ENCODE data around the gene RPS6KA4. TPM values are rescaled to one million over a fixed set of nuclear protein-coding genes. Genes with fewer than 3 reads are reported as not detected.

The RPS6KA4 gene
- total RNA-seq, 2 experiments from 2014 or later, result 24.6 to 26.0 TPM

DNA sequence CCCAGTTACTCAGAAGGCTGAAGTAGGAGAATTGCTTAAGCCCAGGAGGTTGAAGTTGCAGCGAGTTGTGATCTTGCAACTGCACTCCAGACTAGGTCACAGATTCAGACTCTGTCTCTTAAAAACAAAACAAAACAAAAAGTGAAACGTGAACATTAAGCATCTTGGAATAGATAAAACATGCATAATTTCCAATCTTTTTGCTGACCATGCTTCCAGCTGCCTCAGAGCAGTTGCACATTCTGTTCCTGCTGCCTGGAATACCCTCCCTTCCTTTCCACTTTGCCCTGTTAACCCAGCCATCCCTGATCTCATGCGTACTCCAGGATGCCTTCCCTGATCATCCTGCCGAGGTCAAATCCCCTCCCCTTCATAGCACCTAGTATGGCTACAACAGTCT lies 19.7 kb upstream of the RPS6KA4 start:
- peaks cover 41% of the 10 kb centered on the region for H3K4me1 Mint-ChIP-seq (ENCODE audit: low read depth)
- no peaks in the 10 kb centered on the region for H3K9me3 Mint-ChIP-seq
- H3K36me3 Mint-ChIP-seq (ENCODE audit: low read depth), result peaks cover 37% of the 10 kb centered on the region
- ChIA-PET POLR2A (interaction anchor here (0.9 to 1.4 kb wide), 3 partner anchors 22 to 70 kb away, joined by 3 read pairs; partner anchors contain the start of gene TRMT112), CTCF (interaction anchor here (1.0 to 4.0 kb wide), 2 partner anchors 21 to 110 kb away, joined by 3 to 33 read pairs; partner anchors contain the start of genes PRDX5 and TRMT112)
- ATAC-seq (no peak), DNase-seq (no peak)
- H3K27me3 Mint-ChIP-seq, result no peaks in the 10 kb centered on the region
- peak overlapping the region; percentile 84 for H3K4me3 Mint-ChIP-seq
- TF ChIP-seq, protein P1, sequence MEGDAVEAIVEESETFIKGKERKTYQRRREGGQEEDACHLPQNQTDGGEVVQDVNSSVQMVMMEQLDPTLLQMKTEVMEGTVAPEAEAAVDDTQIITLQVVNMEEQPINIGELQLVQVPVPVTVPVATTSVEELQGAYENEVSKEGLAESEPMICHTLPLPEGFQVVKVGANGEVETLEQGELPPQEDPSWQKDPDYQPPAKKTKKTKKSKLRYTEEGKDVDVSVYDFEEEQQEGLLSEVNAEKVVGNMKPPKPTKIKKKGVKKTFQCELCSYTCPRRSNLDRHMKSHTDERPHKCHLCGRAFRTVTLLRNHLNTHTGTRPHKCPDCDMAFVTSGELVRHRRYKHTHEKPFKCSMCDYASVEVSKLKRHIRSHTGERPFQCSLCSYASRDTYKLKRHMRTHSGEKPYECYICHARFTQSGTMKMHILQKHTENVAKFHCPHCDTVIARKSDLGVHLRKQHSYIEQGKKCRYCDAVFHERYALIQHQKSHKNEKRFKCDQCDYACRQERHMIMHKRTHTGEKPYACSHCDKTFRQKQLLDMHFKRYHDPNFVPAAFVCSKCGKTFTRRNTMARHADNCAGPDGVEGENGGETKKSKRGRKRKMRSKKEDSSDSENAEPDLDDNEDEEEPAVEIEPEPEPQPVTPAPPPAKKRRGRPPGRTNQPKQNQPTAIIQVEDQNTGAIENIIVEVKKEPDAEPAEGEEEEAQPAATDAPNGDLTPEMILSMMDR (IDR thresholded peaks at IDR 0.05), result no peak
- intact Hi-C loops (cut with micrococcal nuclease), result no loop called here
- peak overlapping the region; percentile 92 for H3K27ac Mint-ChIP-seq

DNA sequence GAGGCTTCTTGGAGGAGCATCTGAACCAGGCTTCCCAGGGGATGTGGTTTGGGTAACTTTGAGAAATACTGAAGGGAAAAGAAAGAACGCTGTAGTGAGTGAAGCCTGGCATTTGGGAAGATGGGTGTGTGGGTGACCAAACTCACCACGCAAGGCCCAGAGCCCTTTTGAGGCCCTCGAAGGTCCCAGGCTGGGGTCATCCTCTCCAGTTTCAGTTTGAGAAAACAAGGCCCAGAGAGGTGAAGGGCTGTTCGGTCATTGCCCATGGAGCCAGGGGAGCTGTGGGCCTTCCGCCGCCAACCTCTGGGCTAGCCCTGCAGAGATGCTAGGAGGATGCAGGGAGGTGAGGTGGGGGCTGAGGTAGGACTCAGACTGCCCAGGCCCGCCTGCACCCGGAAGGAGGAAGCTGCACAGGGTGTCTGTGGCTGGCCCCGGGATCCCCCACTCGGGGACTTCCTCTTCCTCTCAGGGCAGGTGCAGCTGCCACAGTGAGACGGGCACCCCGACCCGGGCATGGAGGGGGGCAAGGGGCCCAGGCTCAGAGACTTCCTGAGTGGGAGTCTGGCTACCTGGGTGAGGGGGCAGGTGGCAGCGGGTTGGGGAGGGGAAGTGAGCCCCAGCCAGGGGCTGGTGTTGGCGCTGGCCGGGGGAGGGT lies 19.1 kb upstream of the RPS6KA4 start, which contains the start of gene CCDC88B:
CCDC88B (plus strand) TSS at position 451 of the 655 bp plus-strand sequence; CDS start at position 514, 63 bp downstream.
- intact Hi-C loops (cut with micrococcal nuclease), result no loop called here
- Mint-ChIP-seq H3K4me1 (ENCODE audit: low read depth) (peaks cover 40% of the 10 kb centered on the region), H3K9me3 (no peaks in the 10 kb centered on the region), H3K36me3 (ENCODE audit: low read depth) (peaks cover 35% of the 10 kb centered on the region), H3K4me3 (peak within 1 kb of the TSS; percentile 84), H3K27ac (peak within 1 kb of the TSS; percentile 92), H3K27me3 (no peaks in the 10 kb centered on the region)
- DNase-seq (peak; percentile 94), ATAC-seq (peak; percentile 81)
- ChIA-PET POLR2A (interaction anchor here (1.0 to 1.8 kb wide), 6 partner anchors 9 to 132 kb away, joined by 3 to 9 read pairs (median 4); partner anchors contain the start of genes PRDX5 and TRMT112), CTCF (interaction anchor here (0.9 to 8.1 kb wide), 3 partner anchors 8 to 22 kb away, joined by 5 to 75 read pairs (median 33); partner anchors contain the start of genes PRDX5, RPS6KA4 and TRMT112)
- TF ChIP-seq, protein P1 (IDR thresholded peaks at IDR 0.05), result no peak

DNA sequence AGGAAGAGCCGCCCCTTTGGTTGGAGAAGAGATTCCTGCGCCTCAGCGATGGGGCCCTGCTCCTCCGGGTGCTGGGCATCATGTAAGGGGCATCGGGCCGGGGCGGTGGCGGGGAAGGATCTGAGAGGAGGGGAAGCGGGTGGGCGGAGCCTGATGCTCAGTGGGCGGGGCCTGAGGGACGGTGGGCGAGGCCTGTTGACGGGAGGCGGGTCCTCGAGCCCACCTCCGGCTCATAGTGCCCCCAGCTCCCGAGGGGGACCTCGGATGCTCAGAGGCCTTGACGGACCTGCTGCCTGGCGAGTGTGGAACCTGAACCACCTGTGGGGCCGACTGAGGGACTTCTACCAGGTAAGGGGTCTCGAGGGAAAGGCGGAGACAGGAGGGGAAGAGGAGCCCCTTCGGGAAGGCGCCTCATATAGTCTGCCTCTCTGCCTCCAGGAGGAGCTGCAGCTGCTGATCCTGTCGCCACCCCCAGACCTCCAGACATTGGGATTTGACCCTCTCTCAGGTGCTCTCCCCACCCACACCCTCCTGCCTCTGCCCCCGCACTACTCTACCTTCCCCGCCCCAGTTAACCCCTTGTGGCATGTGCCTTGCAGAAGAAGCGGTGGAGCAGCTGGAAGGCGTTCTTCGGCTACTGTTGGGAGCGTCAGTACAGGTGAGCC lies 18.2 kb upstream of the RPS6KA4 start:
- no peaks in the 10 kb centered on the region for H3K9me3 Mint-ChIP-seq
- ChIA-PET POLR2A (interaction anchor here (0.7 to 1.8 kb wide), 10 partner anchors 9 to 793 kb away, joined by 3 to 9 read pairs (median 4); partner anchors contain the start of genes PRDX5 and TRMT112), CTCF (interaction anchor here (0.7 to 8.1 kb wide), 5 partner anchors 9 to 312 kb away, joined by 3 to 75 read pairs (median 7); partner anchors contain the start of genes PRDX5, RPS6KA4 and TRMT112)
- peak; percentile 71 for ATAC-seq
- peak overlapping the region; percentile 84 for H3K4me3 Mint-ChIP-seq
- H3K36me3 Mint-ChIP-seq (ENCODE audit: low read depth), result peaks cover 38% of the 10 kb centered on the region
- DNase-seq, result peak; percentile 93
- peaks cover 38% of the 10 kb centered on the region for H3K4me1 Mint-ChIP-seq (ENCODE audit: low read depth)
- H3K27me3 Mint-ChIP-seq, result no peaks in the 10 kb centered on the region
- TF ChIP-seq, protein P1 (IDR thresholded peaks at IDR 0.05), result no peak
- H3K27ac Mint-ChIP-seq, result peak overlapping the region; percentile 92
- intact Hi-C loops (cut with micrococcal nuclease), result no loop called here

DNA sequence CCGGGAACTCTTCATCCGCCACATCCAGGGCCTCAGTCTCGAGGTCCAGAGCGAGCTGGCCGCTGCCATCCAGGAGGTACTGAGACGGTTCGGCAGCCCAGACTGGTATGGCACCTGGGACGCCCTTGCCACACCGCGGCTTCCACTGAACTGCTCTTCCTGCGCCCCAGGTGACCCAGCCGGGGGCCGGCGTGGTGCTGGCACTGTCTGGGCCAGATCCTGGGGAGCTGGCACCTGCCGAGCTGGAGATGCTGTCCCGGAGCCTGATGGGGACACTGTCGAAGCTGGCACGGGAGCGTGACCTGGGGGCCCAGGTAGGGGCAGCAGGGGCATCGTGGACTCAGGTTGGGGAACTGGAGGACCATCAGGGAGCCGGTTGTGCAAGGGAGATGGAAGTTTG lies 17.5 kb upstream of the RPS6KA4 start:
- no peak for DNase-seq
- H3K9me3 Mint-ChIP-seq, result no peaks in the 10 kb centered on the region
- peaks cover 40% of the 10 kb centered on the region for H3K36me3 Mint-ChIP-seq (ENCODE audit: low read depth)
- no peaks in the 10 kb centered on the region for H3K27me3 Mint-ChIP-seq
- no peak for ATAC-seq
- CTCF ChIA-PET, result interaction anchor here (0.7 to 8.1 kb wide), 6 partner anchors 9 to 311 kb away, joined by 3 to 75 read pairs (median 8); partner anchors contain the start of genes PRDX5, RPS6KA4 and TRMT112
- POLR2A ChIA-PET, result interaction anchor here (0.7 to 4.9 kb wide), 8 partner anchors 8 to 792 kb away, joined by 3 to 19 read pairs (median 4); partner anchors contain the start of genes PRDX5 and TRMT112
- peaks cover 36% of the 10 kb centered on the region for H3K4me1 Mint-ChIP-seq (ENCODE audit: low read depth)
- TF ChIP-seq, protein P1 (IDR thresholded peaks at IDR 0.05), result no peak
- H3K4me3 Mint-ChIP-seq, result peak overlapping the region; percentile 84
- H3K27ac Mint-ChIP-seq, result no peak overlapping the region
- intact Hi-C loops (cut with micrococcal nuclease), result no loop called here

Measured in activated CD8-positive, alpha-beta T cell treated with anti-CD3 and anti-CD28 coated beads for 36 hours (primary cell).